NCI-H2107 treated with DMSO at 0.1 percent for 48 hours (cell line): ENCODE data around the gene TTN.
"Not testable (repeated sequence)": the region's sequence is repeated elsewhere in the genome, so short reads cannot be mapped to it uniquely, and the experiment has no call there.

Source experiments
- DNase-seq: peaks from one replicate; lab custom pipeline; 2025; ENCODE audit not compliant: unreplicated experiment; lab: John Stamatoyannopoulos, UW

The TTN gene

GRCh38 chr2:178674122-178674521, 133.1 kb downstream of the TTN start:
- no peak for DNase-seq

- no peak for DNase-seq
Observed at GRCh38 chr2:178666458-178666857, 140.8 kb downstream of the TTN start.

- not testable (repeated sequence) for DNase-seq
Observed at GRCh38 chr2:178658480-178658879, 148.7 kb downstream of the TTN start.

DNA sequence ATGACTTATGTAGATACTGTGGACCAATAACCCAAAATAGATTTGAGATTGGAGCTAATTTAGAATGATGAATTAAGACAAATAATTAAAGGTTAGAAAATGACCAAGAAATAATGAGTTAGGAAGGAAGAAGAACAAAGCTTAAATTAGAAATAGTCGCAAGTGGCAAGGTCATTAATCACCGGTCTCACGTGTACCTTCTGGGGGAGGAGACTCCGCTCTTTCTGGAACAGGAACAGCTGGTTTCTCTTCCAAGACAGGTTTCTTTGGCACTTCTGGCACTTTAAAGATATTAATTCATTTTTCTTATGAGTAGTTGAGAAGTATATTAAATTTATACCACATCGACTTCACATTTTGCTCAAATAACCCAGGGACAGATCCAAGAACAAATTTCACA, 156.7 kb downstream of the TTN start:
- no peak for DNase-seq

DNA sequence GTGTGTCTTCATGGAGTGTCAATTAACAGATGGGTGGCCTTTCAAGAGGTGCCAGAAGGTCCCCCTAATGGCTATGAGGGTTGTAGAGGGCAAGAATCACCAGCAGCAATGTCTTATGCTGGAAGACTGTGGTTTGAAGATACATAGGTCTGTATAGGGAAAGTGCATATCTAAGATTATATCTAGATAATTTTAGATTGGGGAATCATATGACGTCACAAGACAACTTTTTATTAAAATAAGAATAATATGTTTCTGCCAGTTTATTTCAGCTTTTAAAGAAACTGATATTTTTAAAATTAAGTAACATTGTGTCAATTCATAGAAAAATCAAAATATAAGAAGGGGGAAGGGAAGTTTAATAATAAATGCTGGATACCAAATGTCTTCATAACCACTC, 162.3 kb downstream of the TTN start:
- DNase-seq = no peak

- no peak for DNase-seq
Observed at GRCh38 chr2:178641498-178641897, 165.7 kb downstream of the TTN start.

- DNase-seq = no peak
Observed at GRCh38 chr2:178635897-178636296, 171.3 kb downstream of the TTN start.

DNA sequence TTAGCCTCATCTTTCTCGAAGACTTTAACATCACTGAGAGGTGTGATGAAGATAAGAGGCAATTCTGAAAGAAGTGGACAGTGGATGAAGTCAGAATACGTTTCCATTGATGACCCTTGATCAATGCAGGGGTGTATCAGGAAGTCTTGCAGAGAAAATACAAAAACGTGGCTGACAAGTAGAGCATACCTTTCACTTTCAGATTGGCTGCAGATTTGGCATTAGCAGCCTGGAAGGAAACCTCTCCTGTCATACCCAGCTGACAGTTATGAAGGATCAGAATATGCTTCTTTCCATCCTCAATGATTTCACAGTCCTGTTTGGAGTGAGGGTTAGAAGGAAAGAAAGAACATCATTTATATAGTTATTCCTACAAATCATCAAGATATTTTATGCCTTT, 174.5 kb downstream of the TTN start:
- DNase-seq = no peak

GRCh38 chr2:178630581-178630980, 176.6 kb downstream of the TTN start:
- no peak for DNase-seq

- DNase-seq = no peak
Observed at GRCh38 chr2:178629463-178629862, 177.8 kb downstream of the TTN start.

DNA sequence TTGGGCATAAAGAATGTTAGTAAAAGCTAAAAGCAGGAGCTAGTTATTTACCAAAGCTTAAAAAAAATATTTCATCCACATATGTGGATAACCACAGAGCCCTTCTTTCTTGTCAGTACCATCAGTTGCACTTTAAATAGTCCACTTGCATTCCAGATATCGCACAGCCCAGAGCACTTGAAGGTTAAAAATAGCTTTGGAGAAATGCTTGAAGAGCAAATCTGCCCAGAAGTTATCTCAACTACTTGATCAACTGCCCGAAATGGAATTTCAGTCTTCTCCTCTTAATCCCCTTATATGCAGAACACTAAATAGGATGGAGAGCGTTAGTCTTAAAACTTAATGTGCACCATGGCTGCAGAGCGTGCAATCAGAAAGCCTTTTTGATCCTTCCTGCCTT, 178.6 kb downstream of the TTN start:
- DNase-seq = no peak

GRCh38 chr2:178627401-178627800, 179.8 kb downstream of the TTN start:
- no peak for DNase-seq

GRCh38 chr2:178615969-178616368, 191.3 kb downstream of the TTN start:
- no peak for DNase-seq

DNA sequence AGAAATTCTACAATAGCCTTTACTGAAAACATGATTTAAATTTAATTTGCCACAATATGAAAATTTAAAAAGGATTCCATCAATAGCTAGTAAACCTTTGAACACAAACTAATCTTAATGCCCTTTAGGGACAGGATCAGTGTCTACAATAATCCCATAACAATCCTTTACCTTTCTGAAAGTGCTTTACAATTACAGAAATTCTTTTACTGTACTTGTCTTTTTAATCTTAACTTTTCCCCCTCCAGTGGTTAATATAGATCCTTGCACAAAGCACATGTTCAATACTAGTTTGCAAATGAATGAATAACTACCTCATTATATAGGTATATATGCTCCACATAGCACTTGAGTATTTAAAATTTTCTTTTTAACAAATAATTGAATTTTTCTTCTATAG, 204.3 kb downstream of the TTN start:
- DNase-seq = no peak

DNA sequence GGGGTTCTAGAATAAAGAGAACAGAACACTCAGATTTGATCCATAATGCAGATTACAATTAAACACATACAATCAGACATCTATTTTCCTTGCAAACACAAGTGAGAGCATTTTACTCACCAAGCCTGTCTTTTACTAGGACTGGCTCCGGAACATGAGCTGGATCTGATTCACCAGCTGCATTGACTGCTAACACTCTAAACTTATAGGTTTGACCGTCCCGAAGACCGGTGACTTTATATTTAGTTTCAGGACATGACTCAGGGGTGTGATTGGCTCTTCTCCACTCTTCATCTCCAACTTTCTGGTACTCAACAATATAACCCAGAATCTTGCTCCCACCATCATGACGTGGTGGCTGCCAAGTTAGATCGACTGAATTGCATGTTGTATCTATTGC, 214.6 kb downstream of the TTN start:
- DNase-seq = no peak

- no peak for DNase-seq
Observed at GRCh38 chr2:178589335-178589734, 217.9 kb downstream of the TTN start.

DNA sequence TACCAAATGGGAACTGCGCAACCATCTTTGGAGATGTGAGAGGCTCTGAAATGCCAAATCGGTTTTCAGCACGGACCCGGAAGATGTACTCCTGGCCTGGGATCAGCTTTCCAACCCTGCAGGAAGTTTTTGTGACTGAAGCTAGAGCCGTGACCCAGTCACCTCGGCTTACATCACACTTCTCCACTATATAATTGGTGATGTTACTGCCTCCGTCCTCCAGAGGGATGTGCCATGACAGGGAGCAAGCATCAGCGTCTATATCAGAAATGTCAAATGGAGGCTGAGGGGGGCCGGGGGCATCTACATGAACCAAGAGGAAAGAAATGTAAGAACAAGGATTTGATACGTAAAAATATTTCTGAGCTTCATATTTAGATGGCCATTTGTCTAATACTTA, 222.6 kb downstream of the TTN start:
- DNase-seq = no peak

GRCh38 chr2:178579006-178579405, 228.2 kb downstream of the TTN start:
- no peak for DNase-seq

GRCh38 chr2:178574789-178575188, 232.4 kb downstream of the TTN start:
- no peak for DNase-seq

DNA sequence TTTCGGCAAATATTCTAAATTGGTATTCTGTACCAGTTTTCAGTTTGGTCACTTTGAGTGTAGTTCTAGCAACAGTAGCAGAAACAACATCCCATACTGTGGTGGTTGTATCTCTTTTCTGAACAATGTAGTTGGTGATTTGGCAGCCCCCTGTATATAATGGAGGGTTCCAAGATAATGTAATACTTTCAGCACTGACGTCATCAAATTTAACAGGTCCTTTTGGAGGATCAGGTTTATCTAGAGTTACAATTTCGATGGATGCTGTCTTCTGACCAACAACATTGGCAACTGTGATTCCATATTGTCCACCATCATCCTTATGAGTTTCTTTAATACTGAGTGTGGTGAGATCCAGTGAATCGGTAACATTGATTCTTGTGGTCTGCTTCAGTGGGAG, 239.0 kb downstream of the TTN start:
- DNase-seq = no peak

GRCh38 chr2:178553047-178553446, 254.2 kb downstream of the TTN start:
- DNase-seq = no peak

DNA sequence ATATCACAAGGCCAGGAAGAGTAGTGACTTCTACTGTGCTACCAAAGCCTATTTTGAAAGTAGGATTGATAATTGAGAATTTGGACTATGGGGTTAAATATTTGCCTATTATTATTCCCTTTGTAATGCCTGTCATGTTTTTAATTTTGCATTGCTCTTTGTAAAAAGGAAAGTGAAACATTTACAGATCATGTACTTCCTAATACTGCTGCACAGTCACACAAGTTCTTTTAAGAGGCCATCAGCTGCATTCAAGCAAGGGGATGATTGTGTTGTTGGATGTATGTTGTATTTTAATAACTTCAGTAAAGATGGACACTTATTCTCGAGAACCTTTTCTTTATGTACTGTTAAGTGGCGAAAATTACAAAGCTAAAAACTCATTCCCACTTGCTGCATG, 256.9 kb downstream of the TTN start:
- no peak for DNase-seq

GRCh38 chr2:178542569-178542968, 264.7 kb downstream of the TTN start:
- no peak for DNase-seq

GRCh38 chr2:178542161-178542560, 265.1 kb downstream of the TTN start:
- DNase-seq = no peak
